IMR-90 (cell line): Measurements from ENCODE around the gene ROBO3.

Source experiments
- BHLHE40 ChIP-seq: fragments of 150-350 bp; IDR thresholded peaks from 2 replicates; pipeline ENCODE4 v1.6.1; 2016; ENCODE audit warnings: mild to moderate bottlenecking, low read depth, low read length
- CTCF ChIP-seq: conservative IDR thresholded peaks from 2 replicates; pipeline ENCODE4 v1.5.1; 2012; ENCODE audit warnings: mild to moderate bottlenecking, low read depth, low read length, improper control_type of control experiment
- MXI1 ChIP-seq: IDR thresholded peaks from 2 replicates; pipeline ENCODE4 v1.6.1; 2012; ENCODE audit warnings: low read depth, mild to moderate bottlenecking, low read length, moderate library complexity, borderline replicate concordance
- POLR2A ChIP-seq: IDR thresholded peaks from 2 replicates; pipeline ENCODE4 v1.6.1; 2012; ENCODE audit warnings: mild to moderate bottlenecking, low read depth, low read length
- RAD21 ChIP-seq: IDR thresholded peaks from 2 replicates; pipeline ENCODE4 v1.6.1; 2012; ENCODE audit warnings: low read length, improper control_type of control experiment
- TF ChIP-seq, protein P1 (sequence below): fragments of 150-350 bp; IDR thresholded peaks from 2 replicates; pipeline ENCODE4 v1.6.1; 2017; ENCODE audit warnings: mild to moderate bottlenecking, antibody characterized with exemption, low read length, low read depth

DNA sequence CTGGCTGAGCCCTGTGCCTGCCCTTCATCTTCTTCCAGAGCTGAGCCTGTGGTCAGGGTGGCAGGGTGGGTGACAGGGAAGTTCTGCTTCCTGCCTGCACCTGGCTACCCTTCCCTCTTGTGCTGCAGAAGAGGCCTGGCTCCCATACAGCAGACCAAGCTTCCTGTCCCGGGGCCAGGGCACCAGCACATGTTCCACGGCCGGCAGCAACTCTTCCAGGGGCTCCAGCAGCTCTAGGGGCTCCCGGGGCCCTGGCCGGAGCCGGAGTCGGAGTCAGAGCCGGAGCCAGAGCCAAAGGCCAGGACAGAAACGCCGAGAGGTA, 15.0 kb downstream of the ROBO3 start:
- TF ChIP-seq CTCF: no peak
- TF ChIP-seq RAD21: no peak
- no peak for TF ChIP-seq POLR2A
- TF ChIP-seq, protein P1, sequence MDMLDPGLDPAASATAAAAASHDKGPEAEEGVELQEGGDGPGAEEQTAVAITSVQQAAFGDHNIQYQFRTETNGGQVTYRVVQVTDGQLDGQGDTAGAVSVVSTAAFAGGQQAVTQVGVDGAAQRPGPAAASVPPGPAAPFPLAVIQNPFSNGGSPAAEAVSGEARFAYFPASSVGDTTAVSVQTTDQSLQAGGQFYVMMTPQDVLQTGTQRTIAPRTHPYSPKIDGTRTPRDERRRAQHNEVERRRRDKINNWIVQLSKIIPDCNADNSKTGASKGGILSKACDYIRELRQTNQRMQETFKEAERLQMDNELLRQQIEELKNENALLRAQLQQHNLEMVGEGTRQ: no peak
- TF ChIP-seq MXI1: no peak
- TF ChIP-seq BHLHE40: no peak
